ENCODE measurements around the gene TM9SF4.

TM9SF4 gene

GRCh38 chr20:32162351-32162750, 52.8 kb downstream of the TM9SF4 start:
- DNase-seq (ENCODE audit: low read depth in 1 of 2, low spot score in 1 of 2): no peak
- H3K27ac ChIP-seq (replicated peaks): no peak overlapping the region
- no peak for TF ChIP-seq POLR2AphosphoS5 (IDR thresholded peaks at IDR 0.05; ENCODE audit: low read depth)
- no peak for TF ChIP-seq SPI1 (IDR thresholded peaks at IDR 0.05; ENCODE audit: borderline replicate concordance, low read depth)
- no peak for TF ChIP-seq GABPA (IDR thresholded peaks at IDR 0.05; ENCODE audit: low read depth)
- TF ChIP-seq, protein P1, sequence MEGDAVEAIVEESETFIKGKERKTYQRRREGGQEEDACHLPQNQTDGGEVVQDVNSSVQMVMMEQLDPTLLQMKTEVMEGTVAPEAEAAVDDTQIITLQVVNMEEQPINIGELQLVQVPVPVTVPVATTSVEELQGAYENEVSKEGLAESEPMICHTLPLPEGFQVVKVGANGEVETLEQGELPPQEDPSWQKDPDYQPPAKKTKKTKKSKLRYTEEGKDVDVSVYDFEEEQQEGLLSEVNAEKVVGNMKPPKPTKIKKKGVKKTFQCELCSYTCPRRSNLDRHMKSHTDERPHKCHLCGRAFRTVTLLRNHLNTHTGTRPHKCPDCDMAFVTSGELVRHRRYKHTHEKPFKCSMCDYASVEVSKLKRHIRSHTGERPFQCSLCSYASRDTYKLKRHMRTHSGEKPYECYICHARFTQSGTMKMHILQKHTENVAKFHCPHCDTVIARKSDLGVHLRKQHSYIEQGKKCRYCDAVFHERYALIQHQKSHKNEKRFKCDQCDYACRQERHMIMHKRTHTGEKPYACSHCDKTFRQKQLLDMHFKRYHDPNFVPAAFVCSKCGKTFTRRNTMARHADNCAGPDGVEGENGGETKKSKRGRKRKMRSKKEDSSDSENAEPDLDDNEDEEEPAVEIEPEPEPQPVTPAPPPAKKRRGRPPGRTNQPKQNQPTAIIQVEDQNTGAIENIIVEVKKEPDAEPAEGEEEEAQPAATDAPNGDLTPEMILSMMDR (IDR thresholded peaks at IDR 0.05; ENCODE audit: insufficient read depth, low read length): no peak
- TF ChIP-seq REST (IDR thresholded peaks at IDR 0.05; ENCODE audit: insufficient replicate concordance, low read depth): no peak
- H3K27me3 ChIP-seq (ENCODE audit: insufficient read depth, poor library complexity, severe bottlenecking): no peaks in the 10 kb centered on the region
- H3K4me3 ChIP-seq (replicated peaks; ENCODE audit: insufficient read depth, low read length): no peak overlapping the region

GRCh38 chr20:32163951-32164350, 54.4 kb downstream of the TM9SF4 start:
- Histone ChIP-seq H3K4me3 (replicated peaks; ENCODE audit: insufficient read depth, low read length) (no peak overlapping the region), H3K27ac (replicated peaks) (no peak overlapping the region), H3K27me3 (ENCODE audit: insufficient read depth, poor library complexity, severe bottlenecking) (no peaks in the 10 kb centered on the region)
- no peak for TF ChIP-seq REST (IDR thresholded peaks at IDR 0.05; ENCODE audit: insufficient replicate concordance, low read depth)
- TF ChIP-seq GABPA (IDR thresholded peaks at IDR 0.05; ENCODE audit: low read depth): no peak
- TF ChIP-seq, protein P1 (IDR thresholded peaks at IDR 0.05; ENCODE audit: insufficient read depth, low read length): no peak
- TF ChIP-seq POLR2AphosphoS5 (IDR thresholded peaks at IDR 0.05; ENCODE audit: low read depth): no peak
- TF ChIP-seq SPI1 (IDR thresholded peaks at IDR 0.05; ENCODE audit: borderline replicate concordance, low read depth): no peak
- DNase-seq (ENCODE audit: low read depth in 1 of 2, low spot score in 1 of 2): peak in 1 of 2 experiments; percentile 20

GRCh38 chr20:32164984-32165735, 55.6 kb downstream of the TM9SF4 start:
- DNase-seq (ENCODE audit: low read depth in 1 of 2, low spot score in 1 of 2): no peak
- Histone ChIP-seq H3K4me3 (replicated peaks; ENCODE audit: insufficient read depth, low read length) (no peak overlapping the region), H3K27ac (replicated peaks) (no peak overlapping the region), H3K27me3 (ENCODE audit: insufficient read depth, poor library complexity, severe bottlenecking) (no peaks in the 10 kb centered on the region)
- TF ChIP-seq, protein P1 (IDR thresholded peaks at IDR 0.05; ENCODE audit: insufficient read depth, low read length): no peak
- TF ChIP-seq REST (IDR thresholded peaks at IDR 0.05; ENCODE audit: insufficient replicate concordance, low read depth) (no peak), GABPA (IDR thresholded peaks at IDR 0.05; ENCODE audit: low read depth) (no peak), SPI1 (IDR thresholded peaks at IDR 0.05; ENCODE audit: borderline replicate concordance, low read depth) (no peak), POLR2AphosphoS5 (IDR thresholded peaks at IDR 0.05; ENCODE audit: low read depth) (no peak)

Data from HL-60 (cell line).